ENCODE measurements around the gene CACNA1A.
"Not testable (repeated sequence)": the region's sequence is repeated elsewhere in the genome, so short reads cannot be mapped to it uniquely, and the experiment has no call there.

DNA sequence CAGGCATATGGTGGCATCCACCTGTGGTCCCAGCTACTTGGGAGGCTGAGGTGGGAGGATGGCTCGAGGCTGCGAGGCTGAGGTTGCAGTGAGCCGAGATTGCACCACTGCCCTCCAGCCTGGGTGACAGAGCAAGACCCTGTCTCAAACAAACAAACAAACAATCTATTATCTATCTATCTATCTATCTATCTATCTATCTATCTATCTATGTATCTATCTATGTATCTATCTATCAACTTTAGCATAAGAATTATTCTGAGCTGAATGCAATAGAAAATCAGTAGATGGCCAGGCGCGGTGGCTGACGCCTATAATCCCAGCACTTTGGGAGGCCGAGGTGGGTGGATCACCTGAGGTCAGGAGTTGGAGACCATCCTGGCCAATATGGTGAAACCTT is 304.2 kb downstream of the CACNA1A start:
- TF ChIP-seq EZH2 (IDR thresholded peaks at IDR 0.05; ENCODE audit: insufficient read depth, poor library complexity, severe bottlenecking); EZH2phosphoT487 (IDR thresholded peaks at IDR 0.05; ENCODE audit: insufficient read depth, low read depth): not testable (repeated sequence)

All from GM23248 (cell line).